NCI-H69 (cell line): Measurements from ENCODE around the gene WFS1.
A peak's percentile ranks its signal among the peaks of the same experiment; 100 is the strongest.

Source experiments
- DNase-seq: peaks from one replicate; lab custom pipeline; 2025; lab: John Stamatoyannopoulos, UW

The WFS1 gene

GRCh38 chr4:6235901-6236640 is 33.6 kb upstream of the WFS1 start:
- no peak for DNase-seq

DNA sequence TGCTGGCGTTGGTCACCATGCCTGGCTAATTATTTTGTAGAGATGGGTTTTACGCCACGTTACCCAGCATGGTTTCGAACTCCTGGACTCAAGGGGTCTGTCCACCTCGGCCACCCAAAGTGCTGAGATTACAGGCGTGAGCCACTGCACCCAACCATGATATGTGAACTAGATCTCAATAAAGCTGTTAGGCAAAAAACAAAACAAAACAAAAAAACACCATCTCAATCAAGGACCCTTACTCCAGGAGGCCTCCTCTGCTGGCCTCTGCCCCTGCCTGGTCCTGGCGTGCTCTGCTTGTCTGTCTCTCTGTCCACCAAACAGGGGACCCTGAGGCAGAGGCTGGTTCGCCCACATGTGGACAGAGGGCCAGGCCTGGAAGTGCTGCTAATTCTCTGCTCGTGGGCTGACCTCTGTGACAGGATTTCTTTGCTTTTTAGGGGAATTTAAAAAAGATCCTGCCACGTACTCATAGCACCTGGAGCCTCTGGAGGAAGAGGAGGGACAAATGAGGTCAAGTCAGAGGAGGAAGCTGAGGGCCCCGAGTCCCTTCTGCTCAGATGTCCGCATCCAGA is 32.7 kb upstream of the WFS1 start:
- DNase-seq: no peak

DNA sequence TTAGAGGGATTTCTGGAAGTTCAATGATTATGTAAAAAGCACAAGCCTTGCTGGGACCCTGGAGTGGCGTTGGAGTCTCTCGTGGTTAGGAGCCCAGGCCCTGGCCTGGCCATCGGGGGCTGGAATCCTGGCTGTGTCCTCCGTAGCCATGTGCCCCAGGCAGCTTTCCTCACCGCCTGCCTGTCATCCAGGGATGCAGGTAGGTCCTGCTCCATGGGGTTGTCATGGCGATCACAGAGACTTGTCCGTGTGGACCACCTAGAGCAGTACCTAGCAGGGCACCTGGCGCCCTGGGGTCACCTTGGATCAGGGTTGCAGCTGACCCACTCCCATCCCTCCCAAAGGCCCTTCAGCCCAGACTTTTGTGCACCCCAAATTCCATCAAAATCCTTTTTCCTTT is 30.2 kb upstream of the WFS1 start:
- no peak for DNase-seq

- no peak for DNase-seq
These were observed 29.7 kb upstream of the WFS1 start for GRCh38 chr4:6239968-6240367.

DNA sequence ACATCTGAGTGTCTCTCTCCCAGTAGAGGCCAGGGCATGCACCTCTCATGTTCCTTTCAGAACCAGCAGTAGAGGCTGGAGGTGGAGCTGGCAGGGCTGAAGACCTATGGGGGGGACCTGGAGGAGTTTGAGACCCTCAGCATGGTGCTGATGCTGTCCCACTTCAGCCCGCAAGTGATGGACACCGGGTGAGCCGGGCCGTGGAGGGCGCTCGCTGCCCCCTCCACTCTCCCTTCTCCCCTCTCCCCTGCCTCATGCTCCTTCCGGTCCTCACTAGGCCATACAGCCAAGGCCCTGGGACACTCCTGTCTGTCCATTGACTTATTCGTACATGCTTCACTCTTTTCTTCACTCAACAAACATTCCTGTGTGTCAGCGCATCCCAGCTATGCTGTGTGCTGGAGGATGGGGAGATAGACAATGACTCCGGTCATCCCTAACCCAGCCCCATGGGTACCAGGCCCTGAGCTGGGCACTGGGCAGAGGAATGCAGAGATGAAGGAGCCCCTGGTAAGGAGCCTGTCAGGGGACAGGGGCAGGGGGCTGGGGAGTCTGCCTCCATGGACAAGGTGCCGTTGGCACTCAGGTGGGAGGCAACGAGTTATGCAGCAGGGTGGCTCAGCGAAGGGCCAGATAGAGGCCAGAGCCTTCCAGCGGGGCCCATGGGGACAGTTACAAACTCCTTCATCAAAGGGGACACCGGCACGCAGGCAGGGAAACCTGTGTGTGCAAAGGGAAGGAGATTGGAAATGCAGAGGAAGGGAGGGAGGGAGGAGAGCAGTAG is 28.4 kb upstream of the WFS1 start:
- DNase-seq: no peak

DNA sequence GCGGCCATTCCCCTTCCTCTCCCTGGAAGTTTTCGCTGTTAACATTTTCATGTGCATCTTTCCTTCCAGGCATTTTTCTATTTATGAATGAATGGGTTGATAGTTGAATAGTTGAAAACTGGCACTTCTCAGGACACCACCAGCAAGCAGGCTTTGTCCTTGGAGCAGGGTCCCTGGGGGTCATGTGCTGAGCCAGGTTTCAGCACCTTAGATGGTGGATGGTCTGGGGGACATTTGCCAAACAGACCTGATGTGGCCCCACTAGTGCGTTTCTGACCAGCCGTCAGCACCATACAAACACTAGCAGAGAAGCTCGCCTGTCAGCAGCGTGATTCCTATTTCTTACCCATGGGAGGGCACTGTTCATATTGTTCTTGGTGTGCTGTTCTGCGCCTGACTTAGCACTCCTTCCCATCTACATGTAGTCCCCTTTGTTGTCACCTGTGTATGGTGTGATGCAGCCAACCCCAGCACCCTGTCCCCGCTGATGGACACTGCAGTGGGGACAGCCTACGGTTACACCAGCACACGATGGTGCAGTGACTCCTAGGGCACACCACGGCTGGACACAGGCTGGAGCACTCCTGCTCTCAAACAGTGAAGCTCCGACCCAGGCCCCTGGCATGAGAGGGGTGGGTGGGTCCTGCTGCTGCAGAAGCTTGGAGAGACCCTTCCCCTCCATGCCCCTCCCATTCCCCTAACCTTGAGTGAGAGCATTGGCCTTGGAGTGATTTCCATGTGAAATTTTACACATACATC is 27.2 kb upstream of the WFS1 start:
- no peak for DNase-seq

DNA sequence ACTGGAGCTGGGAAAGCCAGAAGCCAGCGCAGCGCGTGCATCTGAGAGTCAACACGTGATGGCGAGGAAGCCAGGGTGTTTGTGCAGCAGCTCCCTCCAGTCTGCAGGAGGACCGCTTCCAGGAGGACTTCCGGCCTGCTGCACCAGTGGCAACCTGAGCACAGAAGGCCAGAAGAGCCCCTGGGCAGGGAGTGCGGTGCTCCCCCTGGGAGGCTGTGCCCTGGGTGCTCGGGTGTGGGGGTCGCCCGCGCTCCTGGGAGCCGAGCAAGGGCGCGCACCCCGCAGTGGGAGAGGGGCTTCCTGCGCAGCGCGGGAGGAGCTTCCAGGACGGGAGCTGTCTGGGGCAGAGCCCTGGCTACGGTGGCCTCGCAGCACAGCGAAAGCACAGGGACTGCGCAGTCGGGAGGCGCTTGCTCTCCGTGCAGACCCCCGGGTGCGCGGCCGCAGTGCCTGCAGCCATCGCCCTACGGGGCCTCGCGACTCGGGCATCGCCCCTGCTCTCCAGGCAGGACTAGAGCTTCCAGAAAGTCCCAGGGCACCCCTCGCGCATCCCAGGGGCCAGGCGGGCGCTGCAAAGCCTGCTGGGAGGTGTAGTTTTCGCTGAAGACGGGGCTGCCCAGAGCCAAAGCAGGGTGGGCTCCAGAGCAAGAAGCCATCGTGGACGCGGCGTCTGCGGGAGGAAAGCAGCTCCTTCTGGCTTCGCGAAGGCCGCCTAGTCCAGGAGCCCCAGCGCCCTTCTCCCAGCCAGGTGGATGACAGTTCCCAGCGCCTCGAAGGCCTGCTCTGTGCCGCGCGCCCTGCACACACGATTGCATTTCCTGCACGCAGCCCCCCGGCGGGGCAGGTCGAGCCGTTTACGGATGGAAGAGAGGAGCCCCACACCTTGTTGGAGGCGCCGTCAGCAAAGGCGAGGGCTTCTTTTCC is 24.1 kb upstream of the WFS1 start:
- no peak for DNase-seq

DNA sequence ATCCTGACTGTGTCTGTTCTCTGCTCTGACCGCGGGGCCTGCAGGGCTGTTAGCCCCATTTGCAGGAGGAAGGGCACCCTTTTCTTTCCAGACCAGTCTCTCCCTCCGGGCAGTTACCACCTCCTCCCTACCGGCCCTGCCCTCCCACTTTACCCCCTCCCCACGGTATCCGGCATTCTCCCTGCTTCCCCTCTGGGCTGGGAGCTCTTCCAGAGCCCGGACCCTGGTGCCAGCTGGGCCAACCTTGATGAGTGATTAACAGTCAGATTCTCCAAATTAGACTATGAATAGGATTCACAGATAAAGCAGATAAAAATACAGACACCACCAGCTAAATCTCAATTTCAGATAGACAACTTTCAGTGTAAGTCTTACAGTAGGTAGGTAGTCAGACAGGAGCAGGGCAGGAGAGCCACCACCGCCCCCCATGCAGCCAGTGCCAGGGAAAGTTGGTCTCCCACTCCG is 23.4 kb upstream of the WFS1 start:
- DNase-seq: no peak

DNA sequence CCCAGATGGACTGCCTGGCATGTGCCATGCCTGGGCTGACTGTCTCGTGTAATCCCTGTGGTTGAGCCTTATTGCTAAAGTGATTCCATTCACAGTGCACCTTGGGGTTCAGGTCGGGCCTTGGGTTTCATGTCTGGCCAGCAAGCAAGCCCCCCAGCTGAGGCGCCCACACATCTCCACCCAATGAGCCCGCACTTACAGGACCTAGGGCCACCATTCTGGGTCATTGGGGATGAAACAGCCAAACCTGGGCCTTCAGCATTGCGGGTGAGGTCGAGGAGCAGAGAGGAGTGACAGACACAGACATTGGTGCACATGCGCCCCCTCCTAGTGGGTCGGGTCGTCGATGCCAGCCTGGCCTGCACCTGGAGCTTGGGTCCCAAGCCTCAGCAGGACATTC is 21.3 kb upstream of the WFS1 start:
- no peak for DNase-seq

DNA sequence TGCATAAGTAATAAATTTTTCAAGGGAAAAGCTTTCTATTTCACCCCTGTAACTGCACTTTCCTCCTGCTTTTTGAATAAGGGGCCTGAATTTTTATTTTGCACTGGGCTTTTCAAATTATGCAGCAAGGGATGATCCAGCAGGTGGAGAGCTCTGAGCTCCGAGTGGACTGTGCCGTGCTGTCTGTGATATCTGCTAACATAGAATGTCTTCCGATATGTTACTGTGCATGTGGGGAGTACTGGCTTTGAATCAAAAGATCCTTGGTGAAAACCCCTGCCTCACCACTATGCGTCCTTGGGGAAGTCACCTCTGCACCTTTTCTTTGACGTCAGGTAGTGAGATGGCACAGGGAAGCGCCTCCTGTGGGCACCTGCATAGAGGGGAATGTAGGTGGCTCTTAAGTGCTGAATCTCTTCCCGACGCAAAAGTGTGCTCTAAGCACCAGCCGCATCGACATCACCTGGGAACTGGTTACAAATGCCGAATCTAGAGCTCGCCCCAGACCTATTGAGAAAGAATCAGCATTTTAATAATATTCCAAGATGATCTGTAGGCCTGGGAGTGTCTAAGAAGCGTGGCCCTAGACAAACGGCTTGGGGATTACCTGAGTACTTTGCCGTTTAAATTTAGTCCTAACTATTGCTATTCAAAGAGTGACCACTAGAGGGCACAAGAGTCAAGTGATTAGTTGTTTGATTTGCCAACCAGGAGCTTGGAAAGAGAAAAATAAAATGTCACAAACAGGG is 19.2 kb upstream of the WFS1 start:
- peak; percentile 71 for DNase-seq

- no peak for DNase-seq
These were observed 18.7 kb upstream of the WFS1 start for GRCh38 chr4:6250984-6251295.

DNA sequence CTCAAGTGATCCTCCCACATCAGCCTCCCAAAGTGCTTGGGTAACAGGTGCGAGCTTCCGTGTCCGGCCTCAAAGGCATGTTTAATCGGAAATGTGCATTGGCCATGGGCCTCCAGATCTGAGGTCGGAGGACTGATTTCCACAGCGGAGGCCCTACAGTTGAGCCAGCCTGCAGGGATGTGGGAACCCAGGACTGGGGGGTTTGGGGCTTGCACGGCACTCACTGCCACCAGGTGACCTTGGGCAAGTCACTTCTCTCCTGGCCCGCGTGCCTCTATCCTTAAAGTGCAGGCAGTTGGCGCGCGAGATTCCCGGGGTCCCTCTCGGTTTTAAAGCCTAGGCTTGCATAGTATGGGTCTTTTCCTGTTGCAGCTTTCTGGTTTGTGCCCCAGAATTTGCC is 18.3 kb upstream of the WFS1 start:
- no peak for DNase-seq

DNA sequence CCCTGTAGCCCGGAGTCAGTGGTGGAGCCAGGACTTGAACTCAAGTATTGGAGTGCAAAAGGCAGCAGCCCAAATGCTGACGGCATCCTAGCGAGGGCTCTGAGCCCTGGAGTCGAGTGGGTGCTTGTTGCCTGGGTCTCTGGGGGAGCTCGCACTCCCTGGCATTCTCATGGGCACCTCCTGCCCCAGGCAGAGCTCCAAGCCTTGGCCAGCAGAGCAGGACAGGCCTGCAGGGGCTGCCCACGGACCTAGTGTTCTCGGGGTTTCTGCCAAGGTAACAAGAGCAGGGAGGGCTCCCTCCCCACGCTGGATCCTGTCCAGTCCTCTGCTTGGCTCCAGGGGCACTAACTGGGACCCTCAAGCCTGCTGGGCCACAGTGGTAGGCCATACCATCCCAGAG is 17.6 kb upstream of the WFS1 start:
- DNase-seq: no peak

DNA sequence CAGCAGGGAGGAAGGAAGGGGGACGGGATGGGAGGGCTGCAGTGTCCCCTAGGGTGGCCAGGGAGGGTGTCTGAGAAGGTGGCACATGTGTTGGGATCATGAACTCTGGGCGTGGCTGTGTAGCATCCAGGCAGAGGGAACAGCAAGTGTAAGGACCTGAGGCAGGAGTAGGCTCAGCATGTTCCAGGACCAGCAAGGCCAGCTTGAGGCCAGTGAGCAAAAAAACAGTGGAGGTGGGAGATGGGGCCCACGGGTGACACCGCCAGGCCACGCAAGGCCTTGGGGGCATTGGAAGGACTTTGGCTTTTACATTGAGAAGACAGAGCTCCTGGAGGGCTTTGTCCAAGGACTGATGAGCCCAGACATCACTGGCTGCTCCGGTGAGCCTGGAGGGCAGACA is 16.5 kb upstream of the WFS1 start:
- DNase-seq: no peak

GRCh38 chr4:6253961-6254360 is 15.7 kb upstream of the WFS1 start:
- DNase-seq: no peak

- DNase-seq: no peak
These were observed 13.5 kb upstream of the WFS1 start for GRCh38 chr4:6256141-6256540.

GRCh38 chr4:6257247-6258025 is 12.2 kb upstream of the WFS1 start:
- DNase-seq: no peak

DNA sequence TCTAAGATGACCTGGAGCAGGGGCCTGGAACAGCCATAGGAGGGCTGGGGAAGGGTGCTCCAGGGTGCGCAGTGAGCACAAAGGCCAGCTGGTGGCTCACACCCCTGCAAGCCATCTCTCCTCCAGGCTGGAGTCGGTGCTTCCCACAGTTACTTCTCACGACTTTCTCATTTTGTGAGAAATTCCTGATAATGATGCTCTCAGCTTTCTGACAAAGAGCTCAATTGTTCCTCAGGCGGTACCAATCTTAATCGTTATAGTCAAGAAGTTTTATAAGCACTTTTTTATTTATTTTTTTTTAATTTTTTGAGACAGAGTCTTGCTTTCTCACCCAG is 11.7 kb upstream of the WFS1 start:
- DNase-seq: no peak

GRCh38 chr4:6258741-6259140 is 10.9 kb upstream of the WFS1 start:
- DNase-seq: peak; percentile 41

- no peak for DNase-seq
These were observed 9.8 kb upstream of the WFS1 start for GRCh38 chr4:6259886-6260285.
